ENCODE measurements around the gene LGI4. TPM values are rescaled to one million over a fixed set of nuclear protein-coding genes. Genes with fewer than 3 reads are reported as not detected.

Gene LGI4
- total RNA-seq, 1 donor from 2014 or later: 0.20 TPM

- Mint-ChIP-seq H3K36me3 (ENCODE audit: low read depth, unreplicated experiment) (no peaks in the 10 kb centered on the region), H3K4me3 (ENCODE audit: unreplicated experiment) (no peak overlapping the region), H3K27ac (ENCODE audit: unreplicated experiment) (no peak overlapping the region), H3K9me3 (ENCODE audit: unreplicated experiment) (no peaks in the 10 kb centered on the region), H3K27me3 (ENCODE audit: low read depth, unreplicated experiment) (peaks cover 29% of the 10 kb centered on the region), H3K4me1 (ENCODE audit: low read depth, unreplicated experiment) (no peaks in the 10 kb centered on the region)
- no peaks in the 10 kb centered on the region for H4K20me1 ChIP-seq (ENCODE audit: insufficient read depth, low read length)
- no peak overlapping the region for H3K4me2 ChIP-seq (ENCODE audit: low read length)
- H3K79me2 ChIP-seq (ENCODE audit: insufficient read depth, low read length): no peaks in the 10 kb centered on the region
- FAIRE-seq (no peak), DNase-seq (ENCODE audit: low read depth) (no peak)
- no peaks in the 10 kb centered on the region for H3K9me3 ChIP-seq (ENCODE audit: insufficient read depth, low read depth, low read length)
- no peaks in the 10 kb centered on the region for H3K27me3 ChIP-seq (ENCODE audit: insufficient read depth, low read length)
- no peak overlapping the region for H2AFZ ChIP-seq (ENCODE audit: low read depth, low read length)
- H3K36me3 ChIP-seq (ENCODE audit: insufficient read depth, low read length): no peaks in the 10 kb centered on the region
- no peak overlapping the region for H3K9ac ChIP-seq (ENCODE audit: low read length)
- no peak overlapping the region for H3K4me3 ChIP-seq (ENCODE audit: insufficient read depth, low read depth, low read length)
- H3K27ac ChIP-seq (ENCODE audit: low read depth, low read length): no peak overlapping the region
- no peaks in the 10 kb centered on the region for H3K4me1 ChIP-seq (ENCODE audit: insufficient read depth, low read length)
- TF ChIP-seq CTCF (IDR thresholded peaks at IDR 0.05; ENCODE audit: insufficient read depth, low read depth, low read length) (no peak), EZH2 (IDR thresholded peaks at IDR 0.05; ENCODE audit: insufficient read depth, low read length) (no peak)
Observed at GRCh38 chr19:35076026-35076370, 58.9 kb downstream of the LGI4 start.

DNA sequence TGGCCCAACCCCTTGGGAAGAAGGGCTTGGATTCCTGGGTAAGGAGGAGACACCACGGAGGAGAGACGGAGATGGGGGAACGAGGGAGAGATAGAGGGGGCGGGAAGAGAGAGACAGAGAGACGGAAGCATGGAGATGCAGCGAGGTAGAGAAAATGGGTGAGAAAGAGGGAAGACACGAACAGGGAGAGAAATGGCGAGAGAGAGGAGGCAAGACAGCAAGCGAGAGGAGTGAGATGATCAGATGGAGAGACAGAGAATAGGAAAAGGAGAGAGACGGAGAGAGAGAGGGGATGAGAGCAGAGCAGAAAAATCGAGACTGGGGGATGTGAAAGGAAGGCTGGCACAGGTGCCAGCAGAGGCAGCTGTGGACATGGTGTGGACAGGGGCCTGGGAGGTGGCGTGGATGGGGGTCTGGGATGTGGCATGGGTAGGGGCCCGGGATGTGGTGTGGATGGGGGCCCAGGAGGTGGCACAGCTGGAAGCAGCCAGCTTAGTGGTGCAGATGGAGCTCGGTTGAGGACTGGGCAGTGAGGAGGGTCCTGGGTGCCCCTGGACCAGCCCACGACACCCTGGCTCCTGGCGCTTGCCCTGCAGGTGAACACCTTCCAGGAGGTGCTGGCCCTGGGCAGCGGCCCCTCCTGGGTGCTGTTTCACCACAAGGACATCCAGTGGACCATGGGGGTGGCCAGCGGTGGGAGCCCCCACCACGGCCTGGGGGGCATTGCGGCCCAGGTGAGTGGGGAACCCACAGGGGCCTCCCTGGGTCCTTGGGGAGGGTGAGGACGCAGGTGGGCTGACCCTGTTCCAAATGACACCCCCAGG lies 59.4 kb downstream of the LGI4 start:
- peaks cover 3% of the 10 kb centered on the region for H3K9me3 ChIP-seq (ENCODE audit: insufficient read depth, low read depth, low read length)
- H3K4me3 Mint-ChIP-seq (ENCODE audit: unreplicated experiment): no peak overlapping the region
- H3K36me3 ChIP-seq (ENCODE audit: insufficient read depth, low read length): no peaks in the 10 kb centered on the region
- H3K27ac Mint-ChIP-seq (ENCODE audit: unreplicated experiment): no peak overlapping the region
- no peak overlapping the region for H3K4me2 ChIP-seq (ENCODE audit: low read length)
- H4K20me1 ChIP-seq (ENCODE audit: insufficient read depth, low read length): no peaks in the 10 kb centered on the region
- H3K27ac ChIP-seq (ENCODE audit: low read depth, low read length): no peak overlapping the region
- no peak overlapping the region for H2AFZ ChIP-seq (ENCODE audit: low read depth, low read length)
- H3K79me2 ChIP-seq (ENCODE audit: insufficient read depth, low read length): no peaks in the 10 kb centered on the region
- H3K27me3 Mint-ChIP-seq (ENCODE audit: low read depth, unreplicated experiment): peaks cover 29% of the 10 kb centered on the region
- DNase-seq (ENCODE audit: low read depth) (no peak), FAIRE-seq (no peak)
- H3K9me3 Mint-ChIP-seq (ENCODE audit: unreplicated experiment): no peaks in the 10 kb centered on the region
- H3K36me3 Mint-ChIP-seq (ENCODE audit: low read depth, unreplicated experiment): no peaks in the 10 kb centered on the region
- no peak overlapping the region for H3K4me3 ChIP-seq (ENCODE audit: insufficient read depth, low read depth, low read length)
- TF ChIP-seq CTCF (IDR thresholded peaks at IDR 0.05; ENCODE audit: insufficient read depth, low read depth, low read length) (no peak), EZH2 (IDR thresholded peaks at IDR 0.05; ENCODE audit: insufficient read depth, low read length) (no peak)
- H3K27me3 ChIP-seq (ENCODE audit: insufficient read depth, low read length): no peaks in the 10 kb centered on the region
- H3K4me1 ChIP-seq (ENCODE audit: insufficient read depth, low read length): no peaks in the 10 kb centered on the region
- no peak overlapping the region for H3K9ac ChIP-seq (ENCODE audit: low read length)
- no peaks in the 10 kb centered on the region for H3K4me1 Mint-ChIP-seq (ENCODE audit: low read depth, unreplicated experiment)

Other genes starting within 250 kb of the LGI4 start
- 3.7 and 4.0 TPM in 2 replicates for gene ZNF30, start 208.2 kb downstream of the LGI4 start, total RNA-seq
- 5.7 and 5.9 TPM in 2 replicates for gene ZNF792, start 170.8 kb downstream of the LGI4 start, total RNA-seq
- 64.6 and 67.4 TPM in 2 replicates for gene GRAMD1A, start 134.7 kb downstream of the LGI4 start, total RNA-seq
- 2.1 and 3.0 TPM in 2 replicates for gene SCN1B, start 104.6 kb downstream of the LGI4 start, total RNA-seq
- gene HPN, start 93.3 kb downstream of the LGI4 start, total RNA-seq: 0.31 and 0.73 TPM in 2 replicates
- gene FXYD3, start 19.2 kb downstream of the LGI4 start, total RNA-seq: not detected in 2 replicates
- 0.52 and 1.1 TPM in 2 replicates for gene FXYD1, start 3.8 kb upstream of the LGI4 start, total RNA-seq
- 0.65 TPM in 1 of 2 replicates, not detected in the other for gene FXYD7, start 8.2 kb upstream of the LGI4 start, total RNA-seq
- gene FXYD5, start 19.7 kb upstream of the LGI4 start, total RNA-seq: 96.9 and 108 TPM in 2 replicates
- gene FAM187B, start 93.7 kb upstream of the LGI4 start, total RNA-seq: not detected in 2 replicates
- gene LSR, start 113.9 kb upstream of the LGI4 start, total RNA-seq: 8.4 and 18.1 TPM in 2 replicates
- 68.9 and 70.0 TPM in 2 replicates for gene USF2, start 133.9 kb upstream of the LGI4 start, total RNA-seq
- gene HAMP, start 147.5 kb upstream of the LGI4 start, total RNA-seq: 0.36 and 0.38 TPM in 2 replicates
- gene MAG, start 157.1 kb upstream of the LGI4 start, total RNA-seq: not detected in 2 replicates
- not detected in 2 replicates for gene CD22, start 194.1 kb upstream of the LGI4 start, total RNA-seq
- gene FFAR1, start 212.8 kb upstream of the LGI4 start, total RNA-seq: not detected in 2 replicates
- gene FFAR3, start 223.4 kb upstream of the LGI4 start, total RNA-seq: not detected in 2 replicates
- not detected in 2 replicates for gene GPR42, start 236.0 kb upstream of the LGI4 start, total RNA-seq